HG03045 (cell line): ENCODE measurements around the gene MAN1B1.

Source experiments
- ATAC-seq: cut with Tn5 transposase; IDR thresholded peaks from one replicate; pipeline ENCODE4 v1.9.1; 2021; ENCODE audit warnings: mild to moderate bottlenecking, moderate library complexity; ENCODE audit not compliant: unreplicated experiment

Gene MAN1B1

DNA sequence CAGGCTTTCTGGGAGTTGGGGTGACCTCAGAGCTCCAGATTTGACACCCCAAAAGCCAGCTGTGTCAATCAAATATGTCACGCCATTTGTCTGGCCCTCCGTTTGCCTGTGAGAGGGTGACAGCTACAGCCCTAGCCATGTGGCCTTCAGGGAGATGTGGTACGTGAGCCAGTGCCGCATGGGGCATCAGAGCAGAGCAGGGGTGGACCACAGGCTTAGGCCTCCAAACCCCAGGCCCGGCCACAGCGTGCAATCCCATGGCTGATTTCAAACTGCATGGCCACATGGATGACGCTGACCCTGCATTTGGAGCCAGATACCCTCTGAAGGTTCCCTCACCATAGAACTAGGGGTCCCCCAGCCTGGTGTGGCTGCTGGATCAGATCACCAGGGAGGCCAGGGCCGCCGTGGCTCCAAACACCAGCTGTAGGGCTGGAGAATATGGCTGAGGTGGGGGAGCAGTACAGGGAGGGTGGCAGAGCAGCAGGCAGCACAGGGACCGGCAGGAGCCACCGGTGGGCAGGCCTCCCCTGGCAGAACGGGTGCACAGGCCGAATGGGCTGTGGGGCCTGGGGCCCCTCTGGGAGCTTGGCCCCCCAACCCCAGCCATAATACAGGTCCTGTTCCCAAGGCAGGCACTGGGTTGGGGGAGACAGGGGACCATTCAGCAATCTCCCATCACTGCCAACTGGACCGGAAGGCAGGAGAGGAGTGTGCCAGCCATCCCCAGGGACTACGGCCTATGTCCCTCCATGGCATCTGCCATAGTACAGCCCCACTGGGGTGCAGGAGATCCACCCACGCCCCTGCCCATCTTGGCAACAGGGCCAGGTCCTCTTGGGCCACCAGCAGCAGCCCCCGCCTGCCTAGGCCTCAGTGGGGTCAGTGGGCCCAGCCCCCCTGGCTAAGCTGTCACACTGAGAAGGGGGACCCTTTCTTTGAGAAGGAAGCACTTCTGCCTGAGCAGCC is 18.0 kb upstream of the MAN1B1 start:
- ATAC-seq: no peak

DNA sequence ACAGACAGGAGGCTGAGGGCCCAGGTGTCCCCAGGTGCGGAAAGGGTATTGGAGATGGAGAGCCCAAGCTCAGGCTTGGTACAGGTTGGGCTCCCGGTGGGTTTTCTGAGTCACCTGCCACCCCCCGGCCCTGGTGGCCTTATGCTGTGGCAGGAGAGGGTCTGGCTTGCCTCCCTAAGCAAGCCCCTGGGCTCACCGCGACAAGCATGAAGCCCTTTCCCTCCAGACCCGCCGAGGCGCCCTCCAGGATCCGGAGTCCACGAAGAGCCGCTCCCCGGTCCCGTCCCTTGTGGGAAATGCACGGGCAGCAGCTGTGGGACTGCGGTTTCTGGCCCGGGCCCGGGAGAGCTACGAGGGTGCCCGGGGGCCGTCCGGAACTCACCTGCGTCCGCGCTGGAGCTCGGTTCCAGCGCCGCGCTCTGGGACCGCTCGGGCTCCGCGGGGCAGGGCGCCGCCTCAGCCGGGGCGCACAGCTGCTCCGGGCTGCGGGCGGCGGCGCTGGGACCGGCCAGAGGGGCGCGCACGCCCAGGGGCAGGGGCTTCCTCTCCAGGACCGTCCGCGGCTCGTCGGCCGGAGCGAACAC is 17.2 kb upstream of the MAN1B1 start:
- ATAC-seq: peak; percentile 13

DNA sequence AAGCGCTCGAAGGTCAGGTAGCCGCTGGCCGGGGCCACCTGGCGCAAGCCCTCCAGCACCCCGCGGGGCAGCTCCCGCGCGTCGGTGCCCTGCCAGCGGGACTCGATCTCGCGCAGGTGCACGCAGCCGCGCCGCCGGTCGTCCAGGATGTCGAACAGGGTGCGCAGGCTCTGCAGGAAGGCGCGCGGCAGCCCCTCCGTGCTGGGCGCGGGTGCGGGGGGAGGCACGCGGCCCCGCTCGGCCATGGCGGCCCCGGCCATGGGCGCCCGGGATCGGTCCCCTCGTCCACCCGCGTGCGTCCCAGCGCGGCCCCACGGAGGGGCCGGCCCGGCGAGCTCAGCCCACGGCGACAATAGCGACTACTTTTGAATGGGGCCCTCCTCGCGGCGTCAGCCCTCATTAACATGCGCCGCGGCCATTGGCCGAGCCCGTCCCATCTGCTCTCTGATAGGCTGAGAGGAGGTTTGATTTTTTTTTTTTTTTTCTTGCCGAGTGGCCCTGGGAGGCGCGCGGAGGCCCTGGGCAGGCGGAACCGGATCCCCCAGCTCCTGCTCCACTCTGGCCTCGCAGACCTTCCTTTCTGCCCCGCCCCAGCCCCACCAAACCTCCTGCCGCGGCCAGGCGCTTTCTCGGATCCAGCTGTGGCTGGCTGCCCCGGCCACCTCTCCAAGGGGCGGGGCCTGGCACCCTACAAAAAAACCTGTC is 16.4 kb upstream of the MAN1B1 start, which contains the start of gene SAPCD2:
TSS of gene SAPCD2 (minus strand) at position 357 of the 705 bp plus-strand sequence. CDS start at position 260, 97 bp downstream.
- ATAC-seq: peak; percentile 68

DNA sequence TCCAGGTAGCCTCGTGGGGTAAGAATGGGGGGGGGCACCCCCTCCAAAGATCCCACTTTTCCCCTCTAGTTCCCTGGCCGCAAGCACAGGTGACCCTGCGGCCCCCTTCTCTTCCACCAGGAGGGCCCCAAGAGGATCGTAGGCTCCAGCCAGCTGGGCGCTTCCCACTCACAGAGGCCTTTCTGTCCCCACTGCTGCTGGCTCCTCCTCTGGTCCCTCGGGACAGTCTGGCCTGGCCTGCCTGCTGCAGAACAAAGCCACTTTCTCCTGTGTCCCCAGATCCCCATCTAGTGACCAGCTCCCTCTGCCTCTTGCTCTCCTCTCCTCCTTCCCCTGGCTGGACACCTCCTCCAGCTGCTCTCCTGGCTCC is 15.9 kb upstream of the MAN1B1 start:
- ATAC-seq: no peak

DNA sequence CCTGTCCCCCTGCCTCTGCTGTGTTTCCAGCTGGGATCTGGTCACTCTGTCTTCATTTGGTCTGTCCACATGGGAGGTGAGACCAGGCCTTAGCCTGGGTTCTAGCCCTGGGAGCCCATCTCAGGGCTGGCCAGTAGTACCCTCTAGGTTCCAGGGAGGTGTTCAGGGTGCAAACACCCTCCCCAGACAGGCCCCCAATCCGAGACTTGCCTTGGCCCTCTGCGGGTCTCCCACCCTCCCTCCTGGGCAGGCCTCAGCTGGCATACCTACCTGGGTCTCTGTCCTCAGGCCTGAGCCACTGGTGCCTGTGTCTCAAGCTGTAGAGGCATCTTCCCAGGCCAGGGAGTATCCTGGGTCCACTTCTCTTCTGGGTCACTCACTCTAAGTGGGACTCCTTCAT is 15.5 kb upstream of the MAN1B1 start:
- no peak for ATAC-seq

DNA sequence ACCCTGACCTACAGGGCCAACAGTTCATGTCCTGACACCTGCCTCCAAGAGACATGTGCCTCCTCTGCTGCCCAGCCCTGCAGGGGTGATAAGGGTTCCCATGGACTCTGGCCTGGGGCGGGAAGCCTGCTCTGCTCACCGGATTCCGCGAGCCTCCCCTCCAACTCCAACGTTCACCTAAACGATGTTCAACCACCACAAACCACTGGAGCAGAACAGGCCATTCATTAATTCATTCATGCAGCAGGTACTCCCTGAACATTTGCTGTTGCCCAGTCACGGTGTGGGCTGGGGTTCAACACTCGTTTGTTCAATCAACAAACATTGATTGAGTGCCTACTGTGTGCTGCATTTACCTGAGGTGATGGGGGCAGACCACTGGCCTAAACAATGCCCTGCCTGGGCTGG is 12.8 kb upstream of the MAN1B1 start:
- no peak for ATAC-seq

DNA sequence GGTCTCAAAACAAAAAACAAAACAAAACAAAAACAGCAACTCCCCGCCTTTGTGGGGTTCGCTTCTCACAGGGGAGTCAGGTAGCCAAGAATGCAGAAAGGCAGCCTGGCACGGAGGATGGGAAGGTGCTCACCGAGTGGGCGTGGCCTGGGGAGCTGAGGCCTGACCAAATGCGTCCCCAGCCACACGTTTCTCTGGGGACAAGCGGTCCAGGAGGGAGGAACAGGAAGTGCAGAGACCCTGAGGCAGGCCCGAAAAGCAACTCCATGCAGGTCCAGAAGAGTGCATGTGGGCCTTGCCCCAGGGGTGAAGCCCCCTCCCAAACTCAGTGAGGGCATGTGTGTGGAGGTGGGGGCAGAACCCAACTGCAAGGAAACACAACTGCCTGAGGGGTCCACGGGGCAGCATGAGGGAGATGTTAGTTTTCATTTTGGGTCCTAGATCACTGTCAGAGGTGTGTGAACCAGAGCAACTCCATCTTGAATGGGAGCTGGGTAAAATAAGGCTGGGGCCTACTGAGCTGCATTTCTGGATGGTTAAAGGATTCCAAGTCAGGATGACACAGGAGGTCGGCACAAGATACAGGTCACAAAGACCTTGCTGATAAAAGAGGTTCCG is 12.0 kb upstream of the MAN1B1 start:
- no peak for ATAC-seq

DNA sequence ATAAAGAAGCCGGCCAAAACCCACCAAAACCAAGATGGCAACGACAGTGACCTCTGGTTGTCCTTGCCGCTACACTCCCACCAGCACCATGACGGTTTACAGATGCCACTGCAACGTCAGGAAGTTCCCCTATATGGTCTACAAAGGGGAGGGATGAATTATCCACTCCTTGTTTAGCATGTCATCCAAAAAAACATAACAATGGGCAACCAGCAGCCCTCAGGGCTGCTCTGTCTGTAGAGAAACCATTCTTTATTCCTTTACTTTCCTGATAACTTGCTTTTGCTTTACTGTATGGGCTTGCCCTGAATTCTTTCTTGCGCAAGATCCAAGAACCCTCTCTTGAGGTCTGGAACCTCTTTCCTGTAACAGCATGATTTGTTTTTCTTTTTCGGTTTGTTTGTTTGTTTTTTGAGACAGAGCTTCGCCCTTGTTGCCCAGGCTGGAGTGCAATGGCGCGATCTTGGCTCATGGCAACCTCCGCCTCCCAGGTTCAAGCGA is 11.5 kb upstream of the MAN1B1 start:
- no peak for ATAC-seq

DNA sequence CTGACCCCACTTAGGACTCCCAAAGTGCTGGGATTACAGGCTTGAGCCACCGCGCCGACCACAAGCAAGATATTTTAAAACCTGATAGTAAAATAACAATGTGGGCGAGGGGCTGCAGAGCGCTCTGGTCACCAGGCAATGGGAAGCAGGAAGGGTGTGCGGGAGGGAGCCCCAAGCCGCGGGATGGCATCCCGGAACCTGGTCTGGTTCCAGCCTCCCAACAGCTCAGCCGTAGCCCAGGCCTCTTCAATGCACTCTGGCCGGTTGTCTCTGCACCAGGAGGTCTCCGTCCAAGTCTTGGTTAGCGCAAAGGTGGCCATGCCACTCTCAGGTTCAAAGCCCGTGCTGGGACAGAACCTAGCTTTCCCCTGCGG is 10.2 kb upstream of the MAN1B1 start:
- peak; percentile 4 for ATAC-seq

DNA sequence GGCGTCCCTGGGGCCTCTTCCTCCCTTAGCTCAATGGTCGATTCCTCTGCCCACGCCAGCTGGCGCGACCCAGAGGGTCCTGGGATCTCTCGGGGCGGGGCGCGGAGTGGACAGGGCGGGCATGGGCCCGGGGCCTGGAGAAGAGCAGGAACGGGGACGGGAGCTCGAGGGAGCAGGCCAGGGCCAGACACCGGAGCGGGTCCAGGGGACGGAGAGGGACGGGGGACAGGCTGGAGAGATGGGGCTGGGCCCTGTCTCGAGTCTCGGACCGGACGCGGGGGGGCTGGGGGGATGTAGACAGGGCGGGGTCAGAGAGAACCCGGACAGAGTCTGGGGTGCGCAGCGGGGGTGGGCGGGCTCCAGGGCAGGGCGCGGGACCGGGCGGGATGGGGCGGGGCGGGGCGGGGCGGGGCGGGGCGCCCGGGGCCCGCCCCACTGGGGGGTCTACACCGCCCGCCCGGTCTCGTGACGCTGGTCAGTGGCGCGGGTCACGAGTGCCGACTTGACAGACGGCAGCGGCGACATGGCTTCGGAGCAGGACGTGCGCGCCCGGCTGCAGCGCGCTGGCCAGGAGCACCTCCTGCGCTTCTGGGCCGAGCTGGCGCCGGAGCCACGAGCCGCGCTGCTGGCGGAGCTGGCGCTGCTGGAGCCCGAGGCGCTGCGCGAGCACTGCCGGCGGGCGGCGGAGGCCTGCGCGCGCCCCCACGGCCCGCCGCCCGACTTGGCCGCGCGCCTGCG is 9.6 kb upstream of the MAN1B1 start, which contains the start of gene UAP1L1:
TSS of gene UAP1L1 (plus strand) at position 508 of the 738 bp plus-strand sequence. CDS start at position 524, 16 bp downstream.
- peak; percentile 45 for ATAC-seq

DNA sequence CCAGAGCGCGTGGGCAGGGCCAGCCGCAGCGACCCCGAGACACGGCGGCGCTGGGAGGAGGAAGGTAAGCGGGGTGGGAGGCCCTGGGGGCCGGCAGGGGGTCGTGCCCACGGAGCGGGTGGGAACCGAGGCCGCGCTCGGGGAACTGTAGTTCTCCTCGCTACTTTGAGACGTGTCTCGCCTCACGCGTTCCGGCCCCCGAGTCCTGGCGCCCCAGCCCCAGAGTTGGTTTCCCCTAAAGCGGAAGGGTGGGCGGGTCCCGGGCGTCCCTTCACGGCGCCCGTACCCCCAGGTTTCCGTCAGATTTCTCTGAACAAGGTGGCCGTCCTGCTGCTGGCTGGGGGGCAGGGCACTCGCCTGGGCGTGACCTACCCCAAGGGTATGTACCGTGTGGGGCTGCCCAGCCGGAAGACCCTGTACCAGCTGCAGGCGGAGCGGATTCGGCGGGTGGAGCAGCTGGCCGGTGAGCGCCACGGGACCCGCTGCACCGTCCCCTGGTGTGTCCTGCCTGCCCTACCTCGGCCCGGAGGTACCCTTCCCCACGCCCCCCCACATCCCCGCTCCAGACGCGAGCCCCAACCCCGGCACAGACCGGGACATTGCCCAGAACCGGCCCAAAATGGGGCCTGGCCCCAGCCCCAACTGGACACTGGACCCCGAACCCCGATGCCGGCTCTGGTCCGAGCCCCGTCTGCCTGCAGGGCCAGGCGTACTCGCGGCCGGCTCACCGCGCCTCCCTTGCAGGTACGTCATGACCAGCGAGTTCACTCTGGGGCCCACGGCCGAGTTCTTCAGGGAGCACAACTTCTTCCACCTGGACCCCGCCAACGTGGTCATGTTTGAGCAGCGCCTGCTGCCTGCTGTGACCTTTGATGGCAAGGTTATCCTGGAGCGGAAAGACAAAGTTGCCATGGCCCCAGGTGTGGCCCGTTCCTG is 8.8 kb upstream of the MAN1B1 start:
- peak; percentile 10 for ATAC-seq

DNA sequence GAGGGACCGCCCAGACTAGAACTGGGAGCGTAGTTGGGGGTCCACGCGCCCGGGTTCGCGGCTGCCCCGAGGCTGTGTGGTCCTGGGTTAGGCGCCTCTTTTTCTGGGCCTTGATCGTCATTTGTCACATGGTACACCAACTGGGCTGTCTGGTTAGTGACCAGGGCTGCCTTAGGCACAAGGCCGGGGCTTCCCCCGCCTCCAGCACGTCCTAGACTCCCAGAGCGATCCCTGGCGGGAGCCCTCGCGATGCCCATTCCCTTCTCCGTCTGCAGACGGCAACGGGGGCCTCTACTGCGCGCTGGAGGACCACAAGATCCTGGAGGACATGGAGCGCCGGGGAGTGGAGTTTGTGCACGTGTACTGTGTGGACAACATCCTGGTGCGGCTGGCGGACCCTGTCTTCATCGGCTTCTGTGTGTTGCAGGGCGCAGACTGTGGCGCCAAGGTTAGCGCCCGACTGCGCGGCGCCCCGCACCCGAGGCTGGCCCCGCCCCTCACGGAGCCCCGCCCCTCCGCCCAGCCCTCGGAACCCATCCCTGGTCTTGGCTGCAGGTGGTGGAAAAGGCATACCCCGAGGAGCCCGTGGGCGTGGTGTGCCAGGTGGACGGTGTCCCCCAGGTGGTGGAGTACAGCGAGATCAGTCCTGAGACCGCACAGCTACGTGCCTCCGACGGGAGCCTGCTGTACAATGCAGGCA is 7.9 kb upstream of the MAN1B1 start:
- ATAC-seq: no peak

DNA sequence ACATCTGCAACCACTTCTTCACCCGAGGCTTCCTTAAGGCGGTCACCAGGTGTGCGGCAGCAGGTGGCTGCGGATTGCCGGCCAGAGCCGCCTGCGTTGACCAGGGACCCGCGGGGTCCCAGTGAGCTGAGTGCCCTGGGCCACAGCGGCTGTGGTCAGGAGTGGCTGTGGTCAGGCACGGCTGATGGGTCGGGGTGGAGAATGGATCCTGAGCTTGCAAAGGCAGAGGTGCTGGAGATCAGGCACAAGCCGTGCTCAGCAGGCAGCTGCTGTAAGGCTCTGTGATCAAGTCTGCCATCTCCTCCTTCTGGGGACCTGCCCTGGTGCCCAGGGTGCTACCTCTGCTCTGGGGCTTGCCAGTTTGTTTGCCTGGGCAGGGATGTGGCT is 7.4 kb upstream of the MAN1B1 start:
- no peak for ATAC-seq

DNA sequence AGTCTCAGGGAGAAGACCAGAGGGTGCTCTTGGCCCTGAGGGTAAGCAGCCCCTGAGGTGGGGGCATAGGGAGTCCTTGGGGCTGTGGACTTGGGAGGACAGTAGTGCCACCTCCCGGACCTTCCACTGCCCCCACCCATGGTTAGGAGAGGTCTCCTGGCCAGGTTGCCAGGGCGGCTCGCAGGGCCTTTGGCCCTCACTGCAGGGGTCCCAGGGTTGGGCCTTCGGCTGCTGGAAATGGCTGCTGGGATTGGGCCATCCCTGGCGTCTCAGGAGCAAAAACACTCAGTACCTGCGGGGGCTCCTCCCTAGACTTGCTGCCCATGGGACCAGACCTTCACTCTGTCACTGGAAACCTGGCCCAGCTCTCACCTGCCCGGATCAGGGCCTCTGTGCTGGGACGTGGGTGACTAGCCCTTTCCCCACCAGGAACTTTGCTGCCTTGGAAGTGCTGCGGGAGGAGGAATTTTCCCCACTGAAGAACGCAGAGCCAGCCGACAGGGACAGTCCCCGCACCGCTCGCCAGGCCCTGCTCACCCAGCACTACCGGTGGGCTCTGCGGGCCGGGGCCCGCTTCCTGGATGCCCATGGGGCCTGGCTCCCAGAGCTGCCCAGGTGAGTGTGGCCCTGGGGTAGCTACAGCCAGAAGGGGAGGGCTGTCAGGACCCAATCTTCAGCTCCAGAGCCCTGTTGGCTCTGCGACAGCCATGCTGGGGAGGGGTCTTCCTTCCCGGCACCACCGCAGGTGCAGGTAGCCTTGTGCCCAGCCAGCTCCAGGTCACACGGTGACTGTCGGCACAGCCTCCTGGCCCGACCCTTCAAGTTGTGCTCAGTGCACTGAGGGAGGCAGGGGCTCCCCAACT is 6.3 kb upstream of the MAN1B1 start:
- ATAC-seq: no peak

DNA sequence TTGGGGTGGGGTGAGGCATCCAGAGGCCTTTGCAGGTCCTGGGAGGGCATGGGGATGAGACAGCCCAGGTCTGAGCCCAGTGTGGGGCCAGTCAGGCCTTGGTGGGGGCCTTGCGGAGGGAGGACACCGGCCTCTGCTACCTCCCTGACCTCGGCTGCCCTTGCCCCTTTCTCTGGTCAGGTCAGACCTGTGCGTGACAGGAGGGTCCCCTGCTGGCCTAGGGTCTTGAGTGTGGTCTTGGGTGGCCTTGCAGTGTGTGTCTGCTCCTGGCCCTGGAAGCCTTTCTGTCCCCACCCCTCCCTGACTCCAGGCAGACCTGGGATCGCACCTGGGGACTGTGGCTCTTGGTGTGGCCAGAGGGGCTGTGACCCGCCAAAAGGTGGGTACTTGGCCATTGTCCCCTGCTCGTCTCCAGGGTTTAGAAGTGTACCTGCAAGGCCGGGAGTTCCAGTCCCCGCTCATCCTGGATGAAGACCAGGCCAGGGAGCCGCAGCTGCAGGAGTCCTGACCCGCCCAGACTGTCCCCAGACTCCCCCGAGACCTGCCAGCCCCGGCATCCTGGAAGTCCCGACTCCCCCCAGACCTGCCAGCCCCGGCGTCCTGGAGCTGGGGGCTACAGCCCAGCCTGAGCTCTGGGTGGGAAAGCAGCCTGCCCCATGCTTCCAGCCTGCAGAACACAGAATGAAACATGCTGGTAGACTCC is 4.4 kb upstream of the MAN1B1 start:
- no peak for ATAC-seq

DNA sequence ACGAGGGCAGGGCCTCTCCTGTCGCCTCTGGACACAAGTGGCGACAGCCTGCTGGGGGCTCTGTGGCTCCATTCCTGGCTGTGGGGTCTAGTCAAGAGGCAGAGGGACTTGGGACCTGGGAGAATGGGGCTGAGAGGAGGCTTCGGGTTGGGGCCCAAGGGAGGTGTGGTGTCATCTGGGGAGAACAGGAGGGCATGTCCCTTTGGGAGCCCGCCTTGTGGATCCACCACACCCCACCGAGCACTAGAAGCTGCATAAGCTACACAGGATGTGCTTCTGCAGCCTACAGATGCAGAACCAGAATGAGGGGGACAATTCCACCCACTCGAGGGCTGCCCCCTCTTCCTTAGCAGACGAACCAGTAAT is 3.9 kb upstream of the MAN1B1 start:
- no peak for ATAC-seq

DNA sequence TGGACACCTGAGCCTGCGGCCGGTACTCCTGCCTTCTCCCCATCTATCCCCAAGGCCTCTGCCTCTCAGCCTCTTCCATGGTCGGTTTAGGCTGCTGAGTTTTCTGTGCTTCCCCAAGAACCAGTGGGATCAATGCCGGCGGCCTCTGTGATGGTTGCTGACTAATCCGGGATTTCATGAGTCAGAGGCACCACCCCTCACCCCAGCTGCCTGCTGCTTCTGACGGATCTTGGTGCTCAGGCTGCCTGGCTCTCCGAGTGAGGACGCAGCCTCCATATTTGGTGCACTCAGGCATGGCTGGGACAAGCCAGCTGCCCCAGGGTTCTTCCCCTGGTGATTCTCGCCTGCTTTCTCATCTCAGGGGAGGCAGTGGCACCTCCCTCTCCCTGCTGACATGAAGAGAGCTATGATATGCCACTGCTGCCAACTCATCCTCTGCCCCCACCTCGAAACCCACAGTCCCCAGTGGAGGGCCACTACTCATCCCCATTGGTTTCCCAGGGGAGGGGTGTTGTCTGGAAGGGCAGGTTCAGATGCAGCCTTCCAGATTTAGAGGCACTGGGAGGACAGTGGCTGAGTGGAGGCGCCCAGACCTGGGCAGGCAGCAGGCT is 3.3 kb upstream of the MAN1B1 start:
- ATAC-seq: no peak
